H1 (cell line): ENCODE measurements around the gene CBLB. TPM values are rescaled to one million over a fixed set of nuclear protein-coding genes. Genes with fewer than 3 reads are reported as not detected.

Source experiments
- RAD21 ChIP-seq, 2 experiments: IDR thresholded peaks in 1 of 2; conservative IDR thresholded peaks in 1 of 2; 2 replicates each; pipeline ENCODE4 v1.6.1; 2011; ENCODE audit warnings: low read depth in 2 of 2, low read length in 2 of 2, improper control_type of control experiment in 1 of 2, inconsistent platforms in 1 of 2, mild to moderate bottlenecking in 1 of 2, moderate library complexity in 1 of 2
- SIRT6 ChIP-seq: IDR thresholded peaks from one replicate; pipeline ENCODE4 v1.7.1; 2012; ENCODE audit warnings: low read length, inconsistent platforms
- SP4 ChIP-seq: IDR thresholded peaks from 2 replicates; pipeline ENCODE4 v1.6.1; 2012; ENCODE audit warnings: low read length, inconsistent platforms
- polyA plus RNA-seq, 7 experiments: library from polyadenylated mRNA; depleted of rRNA in 3 of 7; stranded (reverse) in 5 of 7; unstranded in 2 of 7; fragments of >200 nt in 5 of 7; fragments of 200-250 nt in 2 of 7; gene quantifications; 1 replicate in 5 of 7; 2 replicates in 1 of 7; 4 replicates in 1 of 7; pipeline versions ENCODE4 v1.2.1 to v1.2.3, GENCODE V29; 2011 to 2013; ENCODE audit warnings: missing spikeins in 2 of 7, mixed read lengths in 2 of 7
- total RNA-seq: library from RNA; stranded (reverse); fragmentation: NEBNext Ultra II Directional; extraction: Animal tissue kit (Norgen Biotek cat#: 25700); gene quantifications from 2 replicates; pipeline ENCODE4 v1.2.1, GENCODE V29; 2021
- TF ChIP-seq, protein P1 (sequence below), 3 experiments: IDR thresholded peaks; 1 replicate in 2 of 3; 2 replicates in 1 of 3; pipeline versions ENCODE4 v1.5.1 to v1.6.1; 2011; ENCODE audit warnings: low read length in 3 of 3, mild to moderate bottlenecking in 3 of 3, inconsistent platforms in 2 of 3, low read depth in 1 of 3, moderate library complexity in 1 of 3; ENCODE audit not compliant: insufficient read depth in 1 of 3; ENCODE audit errors: control extremely low read depth in 1 of 3
- TF ChIP-seq, protein P2 (sequence below): IDR thresholded peaks from 2 replicates; pipeline ENCODE4 v1.6.1; 2011; ENCODE audit warnings: low read length, improper control_type of control experiment

CBLB gene
- total and polyA plus RNA-seq, 2 of the 8 experiments (the other 6 are each of a cell fraction or from before 2014, with no cell fraction given): 14.5 to 26.0 TPM

DNA sequence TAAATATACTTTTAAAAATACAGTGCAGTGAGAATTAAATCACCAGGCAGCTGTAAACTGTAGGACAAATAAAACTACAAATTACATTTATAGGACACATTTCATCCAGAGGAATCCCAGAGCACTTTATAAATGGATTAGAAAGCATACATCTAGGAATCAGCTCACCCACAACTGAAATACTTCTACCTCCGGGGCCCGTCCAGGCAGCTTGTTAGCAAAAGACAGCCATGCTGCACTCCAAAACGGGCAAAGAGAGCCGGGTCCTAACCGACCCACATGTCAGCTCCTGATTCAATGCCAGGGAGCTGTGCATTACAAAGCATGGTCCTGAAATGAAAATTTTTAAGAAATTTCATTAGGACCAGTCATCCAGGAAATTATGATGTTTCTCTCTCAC lies 234.1 kb downstream of the CBLB start (continued):
- TF ChIP-seq, protein P1, sequence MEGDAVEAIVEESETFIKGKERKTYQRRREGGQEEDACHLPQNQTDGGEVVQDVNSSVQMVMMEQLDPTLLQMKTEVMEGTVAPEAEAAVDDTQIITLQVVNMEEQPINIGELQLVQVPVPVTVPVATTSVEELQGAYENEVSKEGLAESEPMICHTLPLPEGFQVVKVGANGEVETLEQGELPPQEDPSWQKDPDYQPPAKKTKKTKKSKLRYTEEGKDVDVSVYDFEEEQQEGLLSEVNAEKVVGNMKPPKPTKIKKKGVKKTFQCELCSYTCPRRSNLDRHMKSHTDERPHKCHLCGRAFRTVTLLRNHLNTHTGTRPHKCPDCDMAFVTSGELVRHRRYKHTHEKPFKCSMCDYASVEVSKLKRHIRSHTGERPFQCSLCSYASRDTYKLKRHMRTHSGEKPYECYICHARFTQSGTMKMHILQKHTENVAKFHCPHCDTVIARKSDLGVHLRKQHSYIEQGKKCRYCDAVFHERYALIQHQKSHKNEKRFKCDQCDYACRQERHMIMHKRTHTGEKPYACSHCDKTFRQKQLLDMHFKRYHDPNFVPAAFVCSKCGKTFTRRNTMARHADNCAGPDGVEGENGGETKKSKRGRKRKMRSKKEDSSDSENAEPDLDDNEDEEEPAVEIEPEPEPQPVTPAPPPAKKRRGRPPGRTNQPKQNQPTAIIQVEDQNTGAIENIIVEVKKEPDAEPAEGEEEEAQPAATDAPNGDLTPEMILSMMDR (IDR thresholded peaks at IDR 0.05; ENCODE audit: control extremely low read depth in 1 of 3, insufficient read depth in 1 of 3, low read depth in 1 of 3, low read length in 3 of 3): no peak
- no peak for TF ChIP-seq SP4
- TF ChIP-seq RAD21 (IDR thresholded peaks at IDR 0.05 in 1 of 2, conservative IDR thresholded peaks at IDR 0.05 in 1 of 2; ENCODE audit: low read depth in 2 of 2, low read length in 2 of 2): no peak
- TF ChIP-seq, protein P2, sequence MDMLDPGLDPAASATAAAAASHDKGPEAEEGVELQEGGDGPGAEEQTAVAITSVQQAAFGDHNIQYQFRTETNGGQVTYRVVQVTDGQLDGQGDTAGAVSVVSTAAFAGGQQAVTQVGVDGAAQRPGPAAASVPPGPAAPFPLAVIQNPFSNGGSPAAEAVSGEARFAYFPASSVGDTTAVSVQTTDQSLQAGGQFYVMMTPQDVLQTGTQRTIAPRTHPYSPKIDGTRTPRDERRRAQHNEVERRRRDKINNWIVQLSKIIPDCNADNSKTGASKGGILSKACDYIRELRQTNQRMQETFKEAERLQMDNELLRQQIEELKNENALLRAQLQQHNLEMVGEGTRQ: no peak
- TF ChIP-seq SIRT6: no peak
